GM19025 (cell line): ENCODE data around the gene ESR2.
"Not testable (repeated sequence)": the region's sequence is repeated elsewhere in the genome, so short reads cannot be mapped to it uniquely, and the experiment has no call there.

Experiments
- ATAC-seq: cut with Tn5 transposase; IDR thresholded peaks from one replicate; pipeline ENCODE4 v1.9.1; 2021; ENCODE audit warnings: mild to moderate bottlenecking, low read depth, moderate library complexity; ENCODE audit not compliant: unreplicated experiment

Gene ESR2

DNA sequence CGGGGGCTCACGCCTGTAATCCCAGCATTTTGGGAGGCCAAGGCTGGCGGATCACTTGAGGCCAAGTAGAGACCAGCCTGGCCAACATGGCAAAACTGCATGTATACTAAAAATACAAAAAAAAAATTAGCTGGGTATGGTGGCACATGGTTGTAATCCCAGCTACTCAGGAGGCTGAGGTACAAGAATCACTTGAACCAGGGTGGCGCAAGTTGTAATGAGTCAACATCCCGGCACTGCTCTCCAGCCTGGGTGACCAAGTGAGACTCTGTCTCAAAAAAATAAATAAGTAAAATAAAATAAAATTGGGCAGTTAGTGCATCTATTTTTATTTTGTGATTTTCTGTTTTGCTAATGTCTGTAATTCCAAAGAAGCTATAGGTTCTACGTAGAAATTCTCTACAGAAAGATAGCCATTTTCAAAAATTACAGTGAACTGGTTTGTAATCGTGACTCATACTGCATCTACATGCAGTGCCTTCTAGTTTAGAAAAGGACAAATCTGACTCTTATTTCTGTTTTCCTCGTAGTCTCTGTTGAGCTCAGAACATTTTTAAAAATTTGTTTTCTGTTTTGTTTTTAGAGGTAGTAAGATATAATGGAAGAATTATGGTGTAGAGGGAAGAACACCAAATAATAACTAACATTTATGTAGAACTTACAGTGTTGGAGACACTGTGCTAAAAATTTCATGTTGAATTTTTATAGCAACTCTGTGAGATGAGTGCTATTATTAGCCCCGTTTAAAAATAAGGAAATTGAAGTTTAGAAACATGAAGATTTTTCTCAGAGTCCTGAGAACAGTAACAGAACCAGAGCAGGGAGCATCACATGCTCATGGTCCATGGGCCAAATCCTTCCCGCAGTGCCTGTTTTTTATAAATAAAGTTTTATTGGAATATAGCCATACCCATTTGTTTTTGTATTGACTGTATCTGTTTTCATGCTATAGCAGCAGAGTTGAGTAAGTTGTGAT, 240.2 kb downstream of the ESR2 start:
- no peak for ATAC-seq

DNA sequence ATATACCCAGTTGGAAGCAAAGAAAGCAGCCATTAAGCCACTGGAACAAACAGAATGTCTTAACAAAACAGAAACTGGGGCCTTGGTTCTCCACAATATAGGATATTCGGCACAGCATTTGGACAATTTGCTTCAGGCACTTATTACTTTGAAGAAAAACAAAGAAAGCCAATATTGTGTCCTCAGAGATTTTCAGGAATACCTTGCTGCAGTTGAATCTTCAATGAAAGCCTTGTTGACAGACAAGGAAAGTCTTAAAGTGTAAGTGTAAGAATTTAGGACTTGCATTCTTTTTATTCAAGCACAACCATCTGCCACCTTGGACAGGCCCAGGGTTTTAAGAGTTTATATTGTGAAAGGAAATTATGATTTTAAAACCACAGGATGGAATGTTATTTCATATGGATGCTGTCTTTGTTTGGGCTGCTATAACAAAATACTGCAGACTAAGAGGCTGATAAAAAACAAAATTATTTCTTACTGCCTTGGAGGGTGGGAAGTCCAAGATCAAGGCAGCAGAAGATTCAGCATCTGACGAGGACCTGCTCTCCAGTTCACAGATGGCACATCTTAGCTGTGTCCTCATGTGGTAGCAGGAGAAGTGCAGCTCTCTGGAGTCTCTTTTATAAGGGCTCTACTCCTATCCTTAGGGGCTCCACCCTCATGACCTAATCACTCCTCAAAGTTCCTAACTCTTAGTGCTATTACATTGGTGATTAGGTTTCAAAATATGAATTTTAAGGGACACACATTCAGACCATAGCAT, 244.4 kb downstream of the ESR2 start:
- ATAC-seq = no peak

DNA sequence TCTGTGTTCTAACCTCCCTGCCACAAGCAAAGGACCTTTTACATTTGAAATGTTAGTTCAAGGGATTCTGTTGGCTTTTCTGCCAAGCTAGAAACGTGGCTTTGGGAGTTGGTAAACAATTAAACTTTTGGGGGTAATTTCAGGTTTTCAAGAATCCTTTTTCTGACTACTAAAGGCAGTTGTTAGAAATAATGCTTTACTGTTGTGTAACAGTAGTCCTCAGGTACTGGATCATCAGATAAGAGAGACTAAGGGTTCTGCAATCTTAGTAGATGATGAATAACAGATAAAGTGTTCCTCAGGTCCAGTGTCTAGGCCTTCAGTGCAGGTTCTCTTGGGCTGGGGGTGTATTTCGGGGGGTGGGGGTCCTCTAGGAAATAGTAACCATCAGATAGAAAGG, 249.1 kb downstream of the ESR2 start:
- ATAC-seq = no peak

DNA sequence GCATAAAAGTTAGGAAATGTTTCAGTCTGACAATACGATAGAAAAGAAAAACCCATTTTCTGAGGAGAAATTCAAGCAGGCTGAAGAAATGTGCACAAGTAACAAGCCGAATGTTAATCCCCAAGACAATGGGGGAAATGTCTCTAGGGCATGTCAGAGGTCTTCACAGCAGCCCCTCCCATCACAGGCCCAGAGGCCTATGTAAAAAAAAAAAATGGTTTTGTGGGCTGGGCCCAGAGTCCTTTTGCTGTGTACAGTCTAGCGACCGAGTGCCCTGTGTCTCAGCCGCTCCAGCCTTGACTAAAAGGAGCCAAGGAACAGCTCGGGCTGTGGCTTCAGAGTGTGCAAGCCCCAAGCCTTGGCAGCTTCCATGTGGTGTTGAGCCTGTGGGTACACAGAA, 250.9 kb downstream of the ESR2 start:
- ATAC-seq = not testable (repeated sequence)

- no peak for ATAC-seq
Measured at GRCh38 chr14:64040044-64040443, 254.1 kb downstream of the ESR2 start.

DNA sequence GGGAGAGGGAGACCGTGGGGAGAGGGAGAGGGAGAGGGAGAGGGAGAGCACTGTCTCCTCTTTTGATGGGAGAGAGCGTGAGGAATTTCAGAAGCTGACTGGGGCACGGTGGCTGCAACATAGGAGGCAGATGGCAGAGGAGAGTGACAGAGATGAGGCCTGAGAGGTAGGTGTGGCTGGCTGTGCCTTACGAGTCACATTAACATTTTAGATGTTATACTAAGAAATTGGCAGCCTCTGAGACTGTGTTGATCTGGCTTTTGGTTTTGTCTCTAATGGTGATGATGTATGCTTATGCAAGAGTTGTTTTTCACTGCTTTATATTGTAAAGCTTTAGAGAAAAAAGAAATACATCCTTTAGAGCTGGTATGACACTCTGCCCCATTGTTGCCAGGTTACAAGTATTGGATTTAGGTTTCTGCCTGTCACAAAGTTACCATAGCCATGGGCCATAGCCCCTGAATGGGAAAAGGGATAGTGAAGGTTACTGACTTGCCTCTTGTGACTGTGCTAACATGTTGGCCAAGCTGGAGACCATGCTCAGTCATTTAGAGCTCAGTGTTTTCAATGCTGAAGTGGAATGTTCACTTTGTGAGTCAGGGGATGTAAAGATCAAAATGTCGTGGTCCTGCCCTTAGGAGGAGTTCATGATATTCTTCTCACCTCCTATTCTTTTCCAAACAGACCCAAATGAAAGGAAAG, 255.2 kb downstream of the ESR2 start:
- no peak for ATAC-seq

- ATAC-seq = not testable (repeated sequence)
Measured at GRCh38 chr14:64037869-64038745, 256.1 kb downstream of the ESR2 start.

DNA sequence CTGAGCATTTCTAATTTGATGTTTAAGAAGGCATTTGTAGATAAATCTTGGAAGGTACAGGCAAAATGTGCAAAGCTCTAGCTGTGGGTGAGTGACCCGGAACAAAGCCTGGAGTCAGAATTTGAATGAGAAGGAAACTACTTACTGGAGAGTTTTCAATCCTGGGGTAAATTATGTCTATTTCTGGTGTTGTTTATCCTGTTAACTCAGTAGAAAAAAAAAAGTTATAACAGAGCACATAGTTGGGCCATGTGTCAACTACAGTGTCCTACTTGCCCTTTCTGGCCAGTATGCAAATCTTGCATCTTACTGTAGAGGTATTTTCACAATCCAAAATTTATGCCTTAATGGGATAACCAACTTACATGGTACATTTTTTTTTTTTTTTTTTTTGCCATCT, 259.0 kb downstream of the ESR2 start:
- ATAC-seq = no peak
